Ishikawa (cell line): ENCODE data around the gene MC1R.

Experiments used
- CEBPB ChIP-seq: IDR thresholded peaks from 2 replicates; pipeline ENCODE4 v1.6.1; 2012
- EP300 ChIP-seq: IDR thresholded peaks from 2 replicates; pipeline ENCODE4 v1.6.1; 2012; ENCODE audit warnings: borderline replicate concordance
- FOXM1 ChIP-seq: IDR thresholded peaks from 2 replicates; pipeline ENCODE4 v1.6.1; 2012; ENCODE audit warnings: low read depth, borderline replicate concordance
- NFIC ChIP-seq: IDR thresholded peaks from 2 replicates; pipeline ENCODE4 v1.6.1; 2012
- TAF1 ChIP-seq: IDR thresholded peaks from 2 replicates; pipeline ENCODE4 v1.6.1; 2012; ENCODE audit warnings: low read depth, mild to moderate bottlenecking
- TEAD4 ChIP-seq: IDR thresholded peaks from 2 replicates; pipeline ENCODE4 v1.6.1; 2012
- YY1 ChIP-seq: IDR thresholded peaks from 2 replicates; pipeline ENCODE4 v1.6.1; 2012; ENCODE audit warnings: low read depth
- TF ChIP-seq, protein P1 (sequence below): IDR thresholded peaks from 2 replicates; pipeline ENCODE4 v1.6.1; 2012

DNA sequence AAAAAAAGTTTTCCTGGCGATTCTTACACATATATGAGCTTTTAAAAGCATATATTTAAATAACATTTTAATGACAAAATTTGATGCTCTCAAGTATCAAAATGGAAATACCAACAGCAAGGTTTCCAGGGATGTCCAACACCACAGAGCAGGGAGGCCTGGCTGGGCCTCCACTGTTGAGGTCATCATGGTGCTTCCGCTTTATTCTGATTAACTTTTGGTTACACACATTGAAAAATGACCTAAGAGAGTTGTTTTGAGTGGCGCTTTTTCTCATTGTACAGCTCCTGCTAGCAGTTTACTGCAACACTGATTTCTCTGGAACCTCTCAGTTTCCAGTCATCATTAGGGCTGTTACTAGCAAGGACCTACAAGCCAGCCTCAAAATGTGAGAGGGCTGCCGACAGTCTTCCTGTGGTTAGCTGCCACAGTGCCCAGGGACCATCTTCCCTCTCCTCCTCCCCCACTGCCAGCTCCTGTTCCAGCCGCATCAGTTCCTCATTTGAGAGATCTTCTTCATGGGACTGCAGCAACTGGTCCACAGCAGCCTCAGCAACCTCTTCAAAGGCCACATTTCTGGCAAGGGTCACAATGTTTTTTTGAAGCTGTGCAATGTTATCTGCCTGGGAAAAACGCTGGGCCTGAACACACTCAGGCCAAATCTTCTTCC, 51.2 kb downstream of the MC1R start:
- no peak for TF ChIP-seq YY1
- TF ChIP-seq EP300: no peak
- TF ChIP-seq, protein P1, sequence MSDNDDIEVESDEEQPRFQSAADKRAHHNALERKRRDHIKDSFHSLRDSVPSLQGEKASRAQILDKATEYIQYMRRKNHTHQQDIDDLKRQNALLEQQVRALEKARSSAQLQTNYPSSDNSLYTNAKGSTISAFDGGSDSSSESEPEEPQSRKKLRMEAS: no peak
- no peak for TF ChIP-seq CEBPB
- no peak for TF ChIP-seq TAF1
- no peak for TF ChIP-seq NFIC
- TF ChIP-seq FOXM1: no peak
- no peak for TF ChIP-seq TEAD4
